ENCODE data around the gene EXOC3L4.
"Not testable (repeated sequence)": the region's sequence is repeated elsewhere in the genome, so short reads cannot be mapped to it uniquely, and the experiment has no call there.

Gene EXOC3L4

GRCh38 chr14:103094406-103095209, at the start of gene EXOC3L4:
EXOC3L4 (plus strand) TSS chr14:103094725; CDS start chr14:103100220, 5,495 bp downstream.
- H3K27me3 Mint-ChIP-seq (ENCODE audit: low read depth): peaks cover 18% of the 10 kb centered on the region
- H3K36me3 Mint-ChIP-seq (ENCODE audit: low read depth): no peaks in the 10 kb centered on the region
- H3K4me1 Mint-ChIP-seq: no peaks in the 10 kb centered on the region
- peak within 1 kb of the TSS; percentile 61 to 90 (median 87) for H3K27ac Mint-ChIP-seq
- peak within 1 kb of the TSS in 2 of 3 experiments; percentile 15 to 54 for H3K4me3 Mint-ChIP-seq
- H3K9me3 Mint-ChIP-seq: no peaks in the 10 kb centered on the region
- TF ChIP-seq CTCF (IDR thresholded peaks at IDR 0.05; ENCODE audit: unreplicated experiment in 3 of 3): no peak

GRCh38 chr14:103045371-103045869, 49.1 kb upstream of the EXOC3L4 start:
- Mint-ChIP-seq H3K27ac (peak overlapping the region in 1 of 3 experiments; percentile 22), H3K36me3 (ENCODE audit: low read depth) (peaks cover 42% of the 10 kb centered on the region), H3K27me3 (ENCODE audit: low read depth) (no peaks in the 10 kb centered on the region), H3K4me1 (peaks cover 14% of the 10 kb centered on the region), H3K9me3 (peaks cover 9% of the 10 kb centered on the region), H3K4me3 (no peak overlapping the region)
- no peak for TF ChIP-seq CTCF (IDR thresholded peaks at IDR 0.05; ENCODE audit: unreplicated experiment in 3 of 3)

- H3K27ac Mint-ChIP-seq; H3K9me3 Mint-ChIP-seq; H3K27me3 Mint-ChIP-seq (ENCODE audit: low read depth); H3K4me3 Mint-ChIP-seq: not testable (repeated sequence)
- H3K4me1 Mint-ChIP-seq: peaks cover 14% of the 10 kb centered on the region
- H3K36me3 Mint-ChIP-seq (ENCODE audit: low read depth): peaks cover 23% of the 10 kb centered on the region
Observed at GRCh38 chr14:103047453-103047852, 47.1 kb upstream of the EXOC3L4 start.

GRCh38 chr14:103050935-103051334, 43.6 kb upstream of the EXOC3L4 start:
- TF ChIP-seq CTCF (IDR thresholded peaks at IDR 0.05; ENCODE audit: unreplicated experiment in 3 of 3): no peak
- Mint-ChIP-seq H3K4me1 (peaks cover 25% of the 10 kb centered on the region), H3K36me3 (ENCODE audit: low read depth) (peaks cover 8% of the 10 kb centered on the region), H3K9me3 (no peaks in the 10 kb centered on the region), H3K27ac (no peak overlapping the region), H3K27me3 (ENCODE audit: low read depth) (no peaks in the 10 kb centered on the region), H3K4me3 (no peak overlapping the region)

- Mint-ChIP-seq H3K4me3 (peak overlapping the region in 1 of 3 experiments; percentile 48), H3K36me3 (ENCODE audit: low read depth) (peaks cover 3% of the 10 kb centered on the region), H3K4me1 (peaks cover 21% of the 10 kb centered on the region), H3K9me3 (no peaks in the 10 kb centered on the region), H3K27ac (no peak overlapping the region), H3K27me3 (ENCODE audit: low read depth) (no peaks in the 10 kb centered on the region)
- TF ChIP-seq CTCF (IDR thresholded peaks at IDR 0.05; ENCODE audit: unreplicated experiment in 3 of 3): no peak
Observed at GRCh38 chr14:103052407-103052806, 42.1 kb upstream of the EXOC3L4 start.

GRCh38 chr14:103055695-103056094, 38.8 kb upstream of the EXOC3L4 start:
- Mint-ChIP-seq H3K27me3 (ENCODE audit: low read depth) (no peaks in the 10 kb centered on the region), H3K27ac (peak overlapping the region; percentile 78 to 98 (median 80)), H3K9me3 (no peaks in the 10 kb centered on the region), H3K36me3 (ENCODE audit: low read depth) (no peaks in the 10 kb centered on the region), H3K4me3 (peak overlapping the region; percentile 93 to 97 (median 96)), H3K4me1 (peaks cover 43% of the 10 kb centered on the region)
- TF ChIP-seq CTCF (IDR thresholded peaks at IDR 0.05; ENCODE audit: unreplicated experiment in 3 of 3): no peak
